Endothelial cell of umbilical vein (primary cell): ENCODE measurements around the gene MED29. TPM values are rescaled to one million over a fixed set of nuclear protein-coding genes. Genes with fewer than 3 reads are reported as not detected.

Source experiments
- BruUV-seq: library from RNA; stranded (reverse); fragments of 400-500 nt; replicated peaks from 2 replicates; lab custom pipeline; 2021; lab: Mats Ljungman, UMichigan
- CTCF ChIA-PET: fragments of 300-600, 350-600 bp; sonication (Branson Sonifier 250); formaldehyde crosslinking; loops from one replicate; lab custom pipeline; 2021; ENCODE audit warnings: antibody characterized with exemption, inconsistent platforms; lab: Charles Lee
- POLR2A ChIA-PET: fragments of 300-600, 350-600 bp; sonication (Branson Sonifier 250); formaldehyde crosslinking; loops from one replicate; lab custom pipeline; 2021; ENCODE audit warnings: antibody characterized with exemption, inconsistent platforms; lab: Charles Lee
- DNase-seq: peaks from one replicate; pipeline ENCODE4 v3.0.0-alpha.2; 2011; ENCODE audit warnings: low read depth, low spot score
- FAIRE-seq: peaks from 2 replicates; lab custom pipeline; 2011; peaks lifted over from hg19 to GRCh38; lab: Jason Lieb, UNC
- H2AFZ ChIP-seq: 2 replicates; pipeline ENCODE4 v1.6.0; 2012; ENCODE audit warnings: low read depth, low read length, control low read depth, inconsistent platforms
- H3K27ac ChIP-seq: 2 replicates; pipeline ENCODE4 v1.5.1; 2011; ENCODE audit warnings: low read depth, mild to moderate bottlenecking, control low read depth, low read length, moderate library complexity; ENCODE audit not compliant: insufficient read depth
- H3K27me3 ChIP-seq, 2 experiments: 2 replicates each; pipeline versions ENCODE4 v1.6.0 to v1.6.1; 2011; ENCODE audit warnings: low read length in 2 of 2, mixed read lengths in 1 of 2; ENCODE audit not compliant: control insufficient read depth in 2 of 2, insufficient read depth in 2 of 2
- H3K36me3 ChIP-seq, 2 experiments: 2 replicates in 1 of 2; 3 replicates in 1 of 2; pipeline ENCODE4 v1.5.1; 2011; ENCODE audit warnings: low read length in 2 of 2, mild to moderate bottlenecking in 1 of 2, moderate library complexity in 1 of 2; ENCODE audit not compliant: control insufficient read depth in 2 of 2, insufficient read depth in 2 of 2; ENCODE audit errors: extremely low read depth in 1 of 2
- H3K4me1 ChIP-seq: 3 replicates; pipeline ENCODE4 v1.5.1; 2011; ENCODE audit warnings: mild to moderate bottlenecking, low read length; ENCODE audit not compliant: control insufficient read depth, insufficient read depth; ENCODE audit errors: extremely low read depth
- H3K4me2 ChIP-seq: 2 replicates; pipeline ENCODE4 v1.6.1; 2011; ENCODE audit warnings: low read length, control low read depth, mixed read lengths; ENCODE audit not compliant: insufficient read depth
- H3K4me3 ChIP-seq, 3 experiments: fragments of 200-600 bp in 1 of 3; sonication (generic), shearing (Covaris generic) in 1 of 3; replicated peaks in 1 of 3; 2 replicates each; pipeline ENCODE4 v1.5.1; 2011 to 2016; ENCODE audit warnings: control low read depth in 3 of 3, low read length in 3 of 3, mild to moderate bottlenecking in 2 of 3, inconsistent platforms in 1 of 3, low read depth in 1 of 3, moderate library complexity in 1 of 3; ENCODE audit not compliant: insufficient read depth in 1 of 3
- H3K79me2 ChIP-seq: 2 replicates; pipeline ENCODE4 v1.6.0; 2012; ENCODE audit warnings: low read length, inconsistent platforms; ENCODE audit not compliant: control insufficient read depth, insufficient read depth
- H3K9ac ChIP-seq: replicated peaks from 2 replicates; pipeline ENCODE3; 2011; ENCODE audit warnings: low read length, control low read depth; ENCODE audit not compliant: insufficient read depth; ENCODE audit errors: extremely low read depth
- H3K9me1 ChIP-seq: replicated peaks from 3 replicates; pipeline ENCODE4 v1.6.0; 2011; ENCODE audit warnings: mild to moderate bottlenecking, low read length; ENCODE audit not compliant: control insufficient read depth, insufficient read depth; ENCODE audit errors: extremely low read depth
- H3K9me3 ChIP-seq: replicated peaks from 2 replicates; pipeline ENCODE4 v1.5.1; 2012; ENCODE audit warnings: low read length, inconsistent platforms; ENCODE audit not compliant: control insufficient read depth, insufficient read depth
- H4K20me1 ChIP-seq: replicated peaks from 2 replicates; pipeline ENCODE3; 2011; ENCODE audit warnings: mild to moderate bottlenecking, low read length; ENCODE audit not compliant: control insufficient read depth, insufficient read depth; ENCODE audit errors: extremely low read depth
- CTCF ChIP-seq, 2 donors: IDR thresholded peaks; 1 replicate in 1 of 2; 2 replicates in 1 of 2; pipeline ENCODE4 v1.5.1; 2011; ENCODE audit warnings: low read length in 2 of 2, mild to moderate bottlenecking in 2 of 2, moderate library complexity in 2 of 2, control low read depth in 1 of 2, inconsistent platforms in 1 of 2, low read depth in 1 of 2; ENCODE audit not compliant: insufficient read depth in 1 of 2; ENCODE audit errors: extremely low read depth in 1 of 2
- EZH2 ChIP-seq: IDR thresholded peaks from 2 replicates; pipeline ENCODE4 v1.6.1; 2012; ENCODE audit warnings: borderline replicate concordance, low read depth, mild to moderate bottlenecking, moderate library complexity, low read length, inconsistent platforms; ENCODE audit not compliant: severe bottlenecking
- FOS ChIP-seq: IDR thresholded peaks from 2 replicates; pipeline ENCODE4 v1.6.1; 2011; ENCODE audit warnings: mild to moderate bottlenecking, low read length, moderate library complexity, borderline replicate concordance; ENCODE audit not compliant: insufficient read depth
- GATA2 ChIP-seq: IDR thresholded peaks from 2 replicates; pipeline ENCODE4 v1.7.0; 2011; ENCODE audit warnings: low read depth, mild to moderate bottlenecking, moderate library complexity, mixed read lengths, low read length; ENCODE audit not compliant: insufficient read length, insufficient read depth
- JUN ChIP-seq: IDR thresholded peaks from 2 replicates; pipeline ENCODE4 v1.6.1; 2011; ENCODE audit warnings: borderline replicate concordance, low read depth; ENCODE audit not compliant: insufficient read length, insufficient read depth
- MYC ChIP-seq: IDR thresholded peaks from one replicate; pipeline ENCODE4 v1.6.1; 2011; ENCODE audit warnings: mild to moderate bottlenecking, low read depth, low read length
- POLR2A ChIP-seq: IDR thresholded peaks from 2 replicates; pipeline ENCODE4 v1.6.1; 2012; ENCODE audit warnings: low read depth, mild to moderate bottlenecking, control low read depth, low read length
- POLR2AphosphoS5 ChIP-seq: IDR thresholded peaks from 2 replicates; pipeline ENCODE4 v1.6.1; 2012; ENCODE audit warnings: low read depth, mild to moderate bottlenecking, control low read depth, low read length, moderate library complexity; ENCODE audit not compliant: insufficient read depth
- dilution Hi-C: fragments of 300-500 bp; cut with MboI; formaldehyde crosslinking; loops from one replicate; pipeline ENCODE4 v1.15.0; 2019; ENCODE audit warnings: low sequenced_read_pairs; ENCODE audit not compliant: extremely low pct_ligation_motif_present
- intact Hi-C: fragments of 100-400 bp; cut with micrococcal nuclease; formaldehyde crosslinking; loops from one replicate; pipeline ENCODE4 v1.10.0; 2022
- polyA plus RNA-seq, 4 experiments: library from polyadenylated mRNA; depleted of rRNA in 3 of 4; stranded (reverse) in 3 of 4; unstranded in 1 of 4; fragments of >200 nt; gene quantifications; 2 replicates each; pipeline versions ENCODE4 v1.2.1 to v1.2.3, GENCODE V29; 2011 to 2012; ENCODE audit warnings: missing spikeins in 1 of 4
- total RNA-seq: library from RNA; stranded (reverse); gene quantifications from 2 replicates; pipeline ENCODE4 v1.2.3, GENCODE V29; 2021
- TF ChIP-seq, protein P1 (sequence below): IDR thresholded peaks from 2 replicates; pipeline ENCODE4 v1.6.1; 2011; ENCODE audit not compliant: insufficient read depth, insufficient read length

MED29 gene
- total and polyA plus RNA-seq, 2 donors (not counting 3 experiments of a cell fraction or from before 2014, with no cell fraction given) = 25.5 to 50.4 TPM

- dilution Hi-C loops (no loop called here), intact Hi-C loops (no loop called here)
- Histone ChIP-seq H3K4me2 (no peak overlapping the region), H3K27ac (no peak overlapping the region), H3K27me3 (no peaks in the 10 kb centered on the region), H3K9ac (no peak overlapping the region), H3K36me3 (peaks cover 9 to 68% of the 10 kb centered on the region in 2 experiments), H3K4me3 (no peak overlapping the region), H3K79me2 (no peaks in the 10 kb centered on the region), H3K9me1 (no peaks in the 10 kb centered on the region), H4K20me1 (no peaks in the 10 kb centered on the region), H2AFZ (no peak overlapping the region), H3K4me1 (no peaks in the 10 kb centered on the region), H3K9me3 (no peaks in the 10 kb centered on the region)
- no peak for DNase-seq
- no TSS peak for BruUV-seq
- FAIRE-seq = no peak
- ChIA-PET POLR2A (interaction anchor here (0.5 kb wide), 1 partner anchor 10 kb away, joined by 4 read pairs; no protein-coding TSS in a partner anchor), CTCF (no interaction called here)
- TF ChIP-seq CTCF (IDR thresholded peaks at IDR 0.05; ENCODE audit: extremely low read depth in 1 of 2, insufficient read depth in 1 of 2, low read depth in 1 of 2, low read length in 2 of 2) = no peak
- no peak for TF ChIP-seq MYC
- no peak for TF ChIP-seq JUN
- TF ChIP-seq, protein P1, sequence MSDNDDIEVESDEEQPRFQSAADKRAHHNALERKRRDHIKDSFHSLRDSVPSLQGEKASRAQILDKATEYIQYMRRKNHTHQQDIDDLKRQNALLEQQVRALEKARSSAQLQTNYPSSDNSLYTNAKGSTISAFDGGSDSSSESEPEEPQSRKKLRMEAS = no peak
- no peak for TF ChIP-seq POLR2A
- no peak for TF ChIP-seq POLR2AphosphoS5
- TF ChIP-seq GATA2 = no peak
- TF ChIP-seq FOS = no peak
- no peak for TF ChIP-seq EZH2
Measured at GRCh38 chr19:39381910-39382611, 9.1 kb upstream of the MED29 start.
